Measurements from ENCODE around the gene SDK2. TPM values are rescaled to one million over a fixed set of nuclear protein-coding genes. Genes with fewer than 3 reads are reported as not detected.

SDK2 gene
- total RNA-seq, 1 experiment from 2014 or later = 0.46 TPM

DNA sequence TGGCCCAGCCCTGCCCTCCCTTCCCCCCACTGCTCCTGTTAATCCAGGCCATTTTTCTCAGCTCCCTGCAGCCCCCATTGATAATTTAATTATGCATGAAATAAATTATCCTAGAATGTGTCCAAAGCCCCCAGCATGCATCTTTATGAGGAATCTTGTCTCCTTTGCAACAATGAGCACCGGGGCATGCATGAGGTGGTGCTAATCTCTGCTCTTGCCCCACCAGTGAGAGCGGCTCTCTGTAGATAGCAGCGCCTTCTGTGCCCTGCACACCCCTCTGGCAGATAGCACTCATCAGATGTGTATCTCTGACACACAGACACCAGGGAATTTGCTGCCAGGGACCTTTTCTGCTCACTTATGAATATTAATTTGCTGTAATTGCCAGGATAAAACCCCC lies 192.2 kb downstream of the SDK2 start:
- no peak for DNase-seq (ENCODE audit: low spot score)

DNA sequence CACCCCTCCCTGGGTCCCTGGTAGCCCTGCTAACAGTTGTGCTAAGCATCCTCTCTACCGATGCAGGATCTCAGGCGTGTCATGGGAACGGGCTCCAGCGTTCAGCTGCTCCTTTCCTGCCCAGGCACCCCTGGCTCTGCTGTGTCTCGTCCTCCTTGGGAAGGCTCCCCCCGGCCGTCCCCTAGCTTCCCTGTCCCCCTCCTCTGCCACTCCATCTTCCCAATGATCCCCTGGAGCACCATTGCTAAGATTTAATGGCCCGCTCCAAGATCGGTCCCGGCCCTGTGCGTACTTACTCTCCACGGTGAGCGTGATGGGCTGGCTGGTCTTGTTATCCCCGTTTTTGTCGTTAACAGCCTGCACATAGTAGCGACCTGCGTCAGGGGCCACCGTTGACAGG lies 196.9 kb downstream of the SDK2 start:
- DNase-seq (ENCODE audit: low spot score) = no peak

DNA sequence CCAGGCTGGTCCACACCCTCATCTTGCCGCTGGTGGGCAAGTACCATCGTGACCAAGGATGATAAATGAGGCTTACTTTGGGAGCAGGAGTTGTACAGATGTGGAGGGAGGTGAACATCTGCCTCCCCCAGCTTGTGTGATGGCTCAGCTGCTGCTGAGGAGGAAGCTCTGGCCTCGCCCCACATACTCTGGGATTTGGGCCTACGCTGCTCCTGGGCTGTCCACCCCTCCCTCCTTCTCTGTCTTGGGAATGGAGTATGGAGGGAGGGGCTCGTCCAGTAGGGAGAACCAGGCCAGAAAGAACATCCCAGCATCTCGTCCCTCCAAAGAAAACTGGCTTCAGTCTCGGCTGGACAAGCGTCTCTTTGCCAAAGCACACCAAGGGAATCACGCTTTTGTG lies 197.6 kb downstream of the SDK2 start:
- no peak for DNase-seq (ENCODE audit: low spot score)

GRCh38 chr17:73445466-73445865 lies 198.8 kb downstream of the SDK2 start:
- no peak for DNase-seq (ENCODE audit: low spot score)

DNA sequence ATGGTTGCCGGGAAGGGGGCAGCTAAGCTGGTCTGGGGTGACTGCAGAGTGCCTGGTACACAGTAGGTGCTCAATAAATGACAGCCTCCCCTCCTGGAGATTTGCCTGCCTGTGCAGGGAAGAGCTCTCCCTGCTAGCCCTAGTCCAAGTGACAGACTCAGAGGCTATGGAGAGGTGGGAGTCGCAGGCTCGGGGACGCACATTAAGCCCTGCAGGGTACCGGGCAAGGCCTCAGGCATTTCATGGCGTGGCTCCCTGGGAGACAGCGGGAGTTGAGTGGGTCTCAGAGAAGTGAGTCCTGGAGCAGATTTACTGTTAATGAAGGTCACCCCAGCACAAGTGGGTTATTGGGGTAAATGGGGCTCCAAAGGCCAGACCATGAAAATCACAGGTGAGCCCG lies 200.2 kb downstream of the SDK2 start:
- DNase-seq (ENCODE audit: low spot score) = no peak

- DNase-seq (ENCODE audit: low spot score) = no peak
Measured at GRCh38 chr17:73439597-73439996, 204.6 kb downstream of the SDK2 start.

DNA sequence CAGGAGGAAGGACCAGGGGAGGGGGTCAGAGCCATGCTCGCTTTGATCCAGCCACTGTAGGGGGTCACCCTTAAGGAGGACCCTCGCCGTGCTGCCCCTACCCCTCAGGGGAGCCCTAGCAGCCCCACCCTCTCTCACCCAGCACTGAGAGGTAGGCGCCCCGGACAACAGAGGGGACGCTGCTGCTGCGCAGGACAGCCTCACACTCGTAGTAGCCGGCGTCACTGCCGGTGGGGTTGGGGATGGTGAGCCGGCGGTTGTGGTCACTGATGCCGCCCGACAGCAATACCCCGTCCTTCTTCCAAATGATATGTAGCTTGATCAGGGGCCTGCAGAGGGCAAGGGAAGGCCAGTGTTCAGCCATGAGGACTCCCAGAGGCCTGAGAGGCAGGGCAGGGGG lies 206.4 kb downstream of the SDK2 start:
- no peak for DNase-seq (ENCODE audit: low spot score)

GRCh38 chr17:73436954-73437353 lies 207.3 kb downstream of the SDK2 start:
- no peak for DNase-seq (ENCODE audit: low spot score)

- DNase-seq (ENCODE audit: low spot score) = no peak
Measured at GRCh38 chr17:73435412-73435811, 208.8 kb downstream of the SDK2 start.

DNA sequence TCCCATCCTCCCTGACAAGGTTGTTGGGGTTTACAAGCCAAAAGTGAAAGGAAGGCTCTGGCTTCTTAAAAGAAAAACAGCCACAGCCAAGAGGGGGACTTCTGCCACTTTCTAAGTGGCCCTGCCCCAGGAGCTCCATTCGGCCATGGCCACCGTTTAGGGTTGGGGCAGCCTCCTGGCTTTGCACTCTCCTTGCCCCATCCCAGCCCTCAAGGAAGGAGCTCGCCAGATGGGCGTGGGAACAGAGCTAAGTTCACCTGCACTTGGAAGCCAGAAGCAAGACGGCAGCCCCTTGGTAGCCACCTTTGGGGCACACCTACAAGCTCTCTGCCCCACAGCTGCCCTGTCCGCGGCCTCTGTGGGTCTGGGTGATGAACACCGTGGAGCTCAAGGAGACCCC lies 210.1 kb downstream of the SDK2 start:
- no peak for DNase-seq (ENCODE audit: low spot score)

DNA sequence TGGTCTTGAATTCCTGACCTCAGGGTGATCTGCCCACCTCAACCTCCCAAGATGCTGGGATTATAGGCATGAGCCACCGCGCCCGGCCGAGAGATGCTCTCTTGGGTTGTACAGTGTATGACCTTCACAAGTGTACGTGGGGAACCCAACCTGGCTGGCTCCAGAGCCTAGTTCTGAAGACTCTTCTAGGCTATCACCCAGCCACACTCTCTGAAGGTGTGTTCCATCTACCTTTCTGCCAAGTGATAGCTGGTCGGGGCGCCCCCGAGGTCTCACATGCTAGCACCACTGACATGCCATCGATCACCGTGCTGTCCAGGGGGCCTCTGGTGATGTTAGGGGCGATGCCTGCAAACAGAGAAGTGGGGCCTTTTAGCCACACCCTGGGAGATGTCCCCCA lies 210.7 kb downstream of the SDK2 start:
- DNase-seq (ENCODE audit: low spot score) = no peak

- DNase-seq (ENCODE audit: low spot score) = no peak
Measured at GRCh38 chr17:73432624-73433190, 211.5 kb downstream of the SDK2 start.

DNA sequence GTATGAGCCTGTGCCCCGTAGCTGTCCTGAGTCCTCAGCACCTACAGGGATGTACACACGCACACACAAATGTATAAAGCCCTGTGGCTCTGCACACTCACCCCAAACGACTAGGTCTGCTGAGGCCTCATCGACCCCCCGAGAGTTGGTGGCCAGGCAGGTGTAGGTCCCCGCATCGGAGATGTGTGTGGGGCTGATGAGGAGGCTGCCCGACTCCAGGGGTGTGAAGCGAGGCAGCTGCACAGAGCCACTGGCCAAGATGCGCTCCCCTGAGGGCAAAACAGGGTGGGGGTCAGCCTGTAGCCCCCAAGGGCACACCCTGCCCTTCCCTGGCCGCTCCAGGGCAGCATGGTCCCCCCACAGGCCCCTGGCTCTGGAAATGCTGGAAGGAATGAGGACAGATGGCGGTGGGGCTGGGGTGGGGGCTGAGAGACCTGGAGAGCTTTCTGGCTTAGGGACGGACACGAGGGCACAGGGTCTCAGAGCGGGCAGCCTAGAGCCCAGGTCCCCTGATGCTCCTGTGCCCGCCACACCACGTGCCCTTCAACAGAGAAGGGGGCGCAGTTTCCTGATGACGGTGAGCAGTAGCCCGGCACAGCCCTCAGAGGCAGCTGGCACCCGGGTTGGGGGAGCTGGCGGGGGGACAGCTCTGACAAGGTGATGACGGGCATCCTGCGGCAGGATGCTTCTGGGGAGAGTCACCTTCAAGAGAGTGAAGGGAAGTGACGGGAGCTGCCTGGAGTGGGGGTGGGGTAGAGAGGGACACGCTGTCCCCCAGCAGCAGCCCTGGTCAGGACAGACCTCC lies 212.6 kb downstream of the SDK2 start:
- DNase-seq (ENCODE audit: low spot score) = no peak

- no peak for DNase-seq (ENCODE audit: low spot score)
Measured at GRCh38 chr17:73430848-73431247, 213.4 kb downstream of the SDK2 start.

DNA sequence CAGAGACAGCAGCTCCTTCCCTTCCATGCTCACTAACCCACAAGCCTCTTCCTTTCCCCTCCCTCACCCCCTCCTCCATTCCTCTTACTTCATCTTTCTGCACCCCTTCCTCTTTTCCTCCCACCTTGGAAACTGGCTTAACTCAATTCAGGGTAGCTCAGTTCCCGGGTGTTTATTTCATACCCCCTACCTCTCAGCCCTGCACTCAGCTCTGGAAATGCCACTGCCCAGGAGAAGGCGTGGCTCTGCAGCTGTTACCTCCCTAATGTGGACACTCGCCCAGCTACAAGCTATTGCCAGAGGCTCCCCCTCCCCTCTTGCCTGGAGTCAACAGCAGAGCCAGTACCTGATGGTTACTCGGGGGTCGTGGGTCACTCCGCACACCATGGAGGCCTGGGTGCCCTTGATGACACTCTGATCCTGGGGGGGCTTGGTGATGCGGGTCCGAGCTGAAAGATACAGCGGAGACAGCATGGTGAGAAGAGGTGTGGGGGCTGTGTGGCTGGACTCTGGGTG lies 214.0 kb downstream of the SDK2 start:
- DNase-seq (ENCODE audit: low spot score) = no peak

- peak; percentile 76 for DNase-seq (ENCODE audit: low spot score)
Measured at GRCh38 chr17:73429440-73430164, 214.6 kb downstream of the SDK2 start.

DNA sequence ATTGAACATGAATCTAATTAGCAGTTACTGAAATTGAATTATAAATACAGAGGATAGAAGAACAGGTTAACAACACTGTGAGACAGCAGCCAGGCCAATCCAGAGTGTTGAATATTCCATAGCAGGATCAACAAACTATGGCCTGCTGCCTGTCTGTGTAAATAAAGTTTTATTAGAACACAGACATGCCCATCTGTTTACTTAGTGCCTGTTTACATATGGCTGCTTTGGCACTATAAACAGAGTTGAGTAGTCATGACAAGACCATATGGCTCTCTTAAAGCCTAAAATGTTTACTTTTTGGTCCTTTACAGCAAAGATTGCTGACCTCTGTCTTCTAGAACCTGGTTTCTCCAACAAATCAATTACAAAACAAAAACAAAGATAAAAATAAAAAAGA lies 217.0 kb downstream of the SDK2 start:
- no peak for DNase-seq (ENCODE audit: low spot score)

GRCh38 chr17:73424571-73424970 lies 219.7 kb downstream of the SDK2 start:
- no peak for DNase-seq (ENCODE audit: low spot score)

GRCh38 chr17:73423806-73424205 lies 220.4 kb downstream of the SDK2 start:
- DNase-seq (ENCODE audit: low spot score) = no peak

GRCh38 chr17:73423159-73423715 lies 221.0 kb downstream of the SDK2 start:
- DNase-seq (ENCODE audit: low spot score) = no peak

DNA sequence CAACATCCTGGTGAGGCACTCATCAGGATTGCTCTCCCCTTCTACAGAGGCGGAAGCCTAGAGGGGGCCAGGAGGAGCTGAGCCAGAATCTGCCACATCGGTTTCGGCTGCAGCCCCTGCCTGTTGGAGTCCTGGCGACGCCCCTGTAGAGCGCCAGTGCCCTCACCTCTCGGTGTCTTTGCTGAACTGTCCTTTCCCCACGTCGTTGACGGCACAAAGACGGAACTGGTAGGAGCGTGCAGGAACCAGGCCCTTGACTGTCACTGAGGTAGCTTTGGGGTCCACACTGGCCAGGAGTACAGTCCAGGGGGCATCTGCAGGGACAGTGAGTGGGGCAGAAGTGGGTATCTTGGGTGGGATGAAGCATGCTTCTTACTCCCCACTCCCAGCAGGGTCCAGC lies 222.1 kb downstream of the SDK2 start:
- DNase-seq (ENCODE audit: low spot score) = no peak

DNA sequence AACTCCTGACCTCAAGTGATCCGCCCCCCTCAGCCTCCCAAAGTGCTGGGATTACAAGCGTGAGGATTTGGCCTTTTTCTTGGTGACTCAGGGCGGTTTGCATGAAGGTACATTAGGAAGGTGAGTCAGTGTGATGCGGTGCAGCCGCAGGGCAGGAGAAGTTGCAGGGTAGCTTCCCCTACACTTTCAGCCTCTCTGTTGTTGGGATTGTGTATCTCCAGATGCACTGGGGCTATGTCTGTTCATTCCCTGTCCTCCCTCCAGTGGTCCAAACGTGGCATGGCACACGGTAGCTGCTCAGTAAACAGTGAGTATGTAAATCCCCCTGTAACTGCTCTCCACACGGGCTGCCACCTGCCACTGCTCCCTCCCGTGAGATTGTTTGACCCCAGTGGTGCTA lies 223.3 kb downstream of the SDK2 start:
- peak; percentile 82 for DNase-seq (ENCODE audit: low spot score)

DNA sequence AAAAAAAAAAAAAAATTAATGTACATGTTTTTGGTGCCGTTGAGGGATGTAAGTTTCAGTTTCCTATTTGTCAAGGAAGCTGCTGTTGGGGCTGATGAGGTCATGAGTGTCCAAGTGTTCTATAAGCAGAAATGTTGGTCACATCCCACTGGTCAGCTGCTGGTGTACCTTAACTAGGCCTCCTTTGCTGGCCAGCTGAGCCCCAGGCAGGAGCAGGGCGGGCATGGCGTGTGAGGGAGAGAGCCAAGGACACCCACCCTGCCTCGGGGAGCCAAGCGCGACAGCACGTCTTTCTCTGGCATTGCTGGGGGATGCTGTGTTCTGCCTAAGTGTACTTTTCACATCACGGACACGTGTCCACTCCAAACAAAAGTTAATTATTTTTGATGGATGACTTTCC lies 224.4 kb downstream of the SDK2 start:
- DNase-seq (ENCODE audit: low spot score) = no peak

Data from H4 (cell line).